ENCODE measurements around the gene ZNF462. TPM values are rescaled to one million over a fixed set of nuclear protein-coding genes. Genes with fewer than 3 reads are reported as not detected.

ZNF462 gene
- total RNA-seq, 3 donors from 2014 or later (not counting 1 experiment from before 2014, with no cell fraction given) = 0.33 to 0.93 (median 0.35) TPM

DNA sequence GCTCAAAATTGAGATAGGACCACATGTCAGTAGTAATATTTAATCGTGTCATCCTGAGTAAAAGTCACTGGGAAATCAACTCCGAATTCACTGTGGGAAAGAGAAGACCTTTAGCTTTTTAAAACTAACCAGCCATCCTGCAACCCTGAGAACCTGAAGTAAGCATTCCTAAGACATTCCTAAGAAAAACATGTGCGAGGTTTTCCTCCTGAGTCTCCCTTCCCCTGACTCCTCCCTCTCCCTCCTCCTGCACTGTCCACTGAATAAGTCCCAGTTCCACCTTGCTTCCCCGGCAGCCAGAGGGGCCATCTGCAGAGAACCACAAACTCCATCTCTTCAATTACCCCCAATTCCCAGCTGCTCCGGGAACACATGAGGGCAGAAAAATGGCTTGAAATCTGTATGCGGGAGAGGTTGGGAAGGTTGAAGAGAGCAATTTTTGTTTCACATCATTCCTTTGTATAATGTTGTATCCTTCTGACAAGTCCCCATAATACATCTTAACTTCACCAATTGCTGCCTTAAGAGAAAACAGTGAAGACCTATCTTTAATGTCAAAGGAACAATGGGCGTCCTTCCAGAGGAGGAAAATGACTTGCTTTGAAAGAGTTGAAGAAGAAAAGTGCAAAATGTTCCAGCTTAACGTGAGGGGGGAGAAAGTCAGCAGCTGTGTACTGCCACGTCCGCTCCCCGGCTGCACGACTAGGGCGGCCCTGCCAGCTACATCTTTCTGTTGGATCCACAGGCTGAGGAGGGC, 186.3 kb downstream of the ZNF462 start:
- Histone ChIP-seq H3K27ac (ENCODE audit: low read length) (no peak overlapping the region), H3K4me1 (ENCODE audit: control insufficient read depth, insufficient read depth, low read length) (no peaks in the 10 kb centered on the region), H3K27me3 (ENCODE audit: control insufficient read depth, insufficient read depth, low read length) (no peaks in the 10 kb centered on the region), H3K9me3 (ENCODE audit: control insufficient read depth, insufficient read depth, low read length) (no peaks in the 10 kb centered on the region), H3K4me3 (ENCODE audit: low read length) (no peak overlapping the region), H3K36me3 (ENCODE audit: control insufficient read depth, insufficient read depth, low read length) (no peaks in the 10 kb centered on the region)
- WGBS (ENCODE audit: insufficient coverage) = 89% methylated on average over 11 of the region's 13 CpGs
- TF ChIP-seq, protein P1, sequence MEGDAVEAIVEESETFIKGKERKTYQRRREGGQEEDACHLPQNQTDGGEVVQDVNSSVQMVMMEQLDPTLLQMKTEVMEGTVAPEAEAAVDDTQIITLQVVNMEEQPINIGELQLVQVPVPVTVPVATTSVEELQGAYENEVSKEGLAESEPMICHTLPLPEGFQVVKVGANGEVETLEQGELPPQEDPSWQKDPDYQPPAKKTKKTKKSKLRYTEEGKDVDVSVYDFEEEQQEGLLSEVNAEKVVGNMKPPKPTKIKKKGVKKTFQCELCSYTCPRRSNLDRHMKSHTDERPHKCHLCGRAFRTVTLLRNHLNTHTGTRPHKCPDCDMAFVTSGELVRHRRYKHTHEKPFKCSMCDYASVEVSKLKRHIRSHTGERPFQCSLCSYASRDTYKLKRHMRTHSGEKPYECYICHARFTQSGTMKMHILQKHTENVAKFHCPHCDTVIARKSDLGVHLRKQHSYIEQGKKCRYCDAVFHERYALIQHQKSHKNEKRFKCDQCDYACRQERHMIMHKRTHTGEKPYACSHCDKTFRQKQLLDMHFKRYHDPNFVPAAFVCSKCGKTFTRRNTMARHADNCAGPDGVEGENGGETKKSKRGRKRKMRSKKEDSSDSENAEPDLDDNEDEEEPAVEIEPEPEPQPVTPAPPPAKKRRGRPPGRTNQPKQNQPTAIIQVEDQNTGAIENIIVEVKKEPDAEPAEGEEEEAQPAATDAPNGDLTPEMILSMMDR (IDR thresholded peaks at IDR 0.05) = no peak
- no peak for DNase-seq
- H3K4me1 Mint-ChIP-seq = no peaks in the 10 kb centered on the region
- no peaks in the 10 kb centered on the region for H3K9me3 Mint-ChIP-seq
- peaks cover 0 to 2% of the 10 kb centered on the region in 2 donors for H3K27me3 Mint-ChIP-seq (ENCODE audit: low read depth in 2 of 2)
- H3K4me3 Mint-ChIP-seq = no peak overlapping the region
- no peak for ATAC-seq
- H3K36me3 Mint-ChIP-seq = no peaks in the 10 kb centered on the region
- H3K27ac Mint-ChIP-seq = no peak overlapping the region
- intact Hi-C loops (cut with micrococcal nuclease) = no loop called here

DNA sequence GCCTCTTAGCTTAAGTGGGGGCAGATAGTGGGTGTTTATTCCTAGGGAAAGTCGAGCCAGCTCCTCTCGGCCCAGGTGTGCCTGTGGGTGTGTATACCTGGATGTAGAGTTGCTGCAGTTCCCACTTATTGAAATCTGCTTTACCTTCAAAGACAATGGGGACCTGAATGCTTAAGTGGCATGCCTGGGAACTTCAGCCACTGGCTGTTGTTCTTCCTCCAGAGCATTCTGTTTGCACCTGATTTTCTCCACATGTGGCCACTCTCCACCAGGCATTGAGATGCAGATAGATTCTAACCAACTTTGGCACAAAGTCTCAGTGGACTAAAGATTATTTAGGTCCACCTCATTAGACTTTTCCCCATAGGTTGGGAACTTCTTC, 186.8 kb downstream of the ZNF462 start:
- H3K27me3 ChIP-seq (ENCODE audit: control insufficient read depth, insufficient read depth, low read length) = no peaks in the 10 kb centered on the region
- WGBS (ENCODE audit: insufficient coverage) = 85% methylated on average over 2 of the region's 2 CpGs
- H3K4me1 Mint-ChIP-seq = no peaks in the 10 kb centered on the region
- ATAC-seq = no peak
- H3K36me3 ChIP-seq (ENCODE audit: control insufficient read depth, insufficient read depth, low read length) = no peaks in the 10 kb centered on the region
- TF ChIP-seq, protein P1 (IDR thresholded peaks at IDR 0.05) = no peak
- H3K9me3 ChIP-seq (ENCODE audit: control insufficient read depth, insufficient read depth, low read length) = no peaks in the 10 kb centered on the region
- no peak for DNase-seq
- no peak overlapping the region for H3K27ac ChIP-seq (ENCODE audit: low read length)
- no peak overlapping the region for H3K27ac Mint-ChIP-seq
- H3K4me3 Mint-ChIP-seq = no peak overlapping the region
- no peaks in the 10 kb centered on the region for H3K9me3 Mint-ChIP-seq
- H3K4me3 ChIP-seq (ENCODE audit: low read length) = no peak overlapping the region
- H3K4me1 ChIP-seq (ENCODE audit: control insufficient read depth, insufficient read depth, low read length) = no peaks in the 10 kb centered on the region
- intact Hi-C loops (cut with micrococcal nuclease) = no loop called here
- H3K27me3 Mint-ChIP-seq (ENCODE audit: low read depth in 2 of 2) = peaks cover 0 to 2% of the 10 kb centered on the region in 2 donors
- no peaks in the 10 kb centered on the region for H3K36me3 Mint-ChIP-seq

DNA sequence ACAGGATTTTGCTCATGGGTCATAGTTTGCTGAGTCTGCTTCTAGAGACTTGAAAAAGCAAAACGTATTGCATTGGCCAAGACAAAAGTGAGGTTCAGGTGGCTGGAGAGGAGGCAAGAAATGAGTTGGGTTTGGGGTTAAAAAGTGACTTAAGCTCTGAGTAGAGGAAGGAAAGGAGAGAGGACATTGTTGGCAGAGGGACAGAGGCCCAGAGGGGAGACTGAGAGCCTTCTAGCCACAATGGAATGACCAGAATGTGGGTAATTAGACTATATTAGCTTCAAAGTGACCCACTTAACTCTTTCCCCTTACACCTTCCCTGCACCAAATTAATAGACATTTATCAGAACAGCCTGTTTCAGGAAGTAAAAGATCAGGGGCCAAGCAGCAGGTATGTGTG, 188.4 kb downstream of the ZNF462 start:
- Histone ChIP-seq H3K9me3 (ENCODE audit: control insufficient read depth, insufficient read depth, low read length) (no peaks in the 10 kb centered on the region), H3K27ac (ENCODE audit: low read length) (no peak overlapping the region), H3K4me1 (ENCODE audit: control insufficient read depth, insufficient read depth, low read length) (no peaks in the 10 kb centered on the region), H3K4me3 (ENCODE audit: low read length) (no peak overlapping the region), H3K27me3 (ENCODE audit: control insufficient read depth, insufficient read depth, low read length) (no peaks in the 10 kb centered on the region), H3K36me3 (ENCODE audit: control insufficient read depth, insufficient read depth, low read length) (no peaks in the 10 kb centered on the region)
- no peak for ATAC-seq
- TF ChIP-seq, protein P1 (IDR thresholded peaks at IDR 0.05) = no peak
- H3K27ac Mint-ChIP-seq = no peak overlapping the region
- 68% methylated on average over 1 of the region's 1 CpG for WGBS (ENCODE audit: insufficient coverage)
- no peaks in the 10 kb centered on the region for H3K4me1 Mint-ChIP-seq
- H3K36me3 Mint-ChIP-seq = no peaks in the 10 kb centered on the region
- no peak overlapping the region for H3K4me3 Mint-ChIP-seq
- H3K27me3 Mint-ChIP-seq (ENCODE audit: low read depth in 2 of 2) = peaks cover 2 to 7% of the 10 kb centered on the region in 2 donors
- H3K9me3 Mint-ChIP-seq = no peaks in the 10 kb centered on the region
- intact Hi-C loops (cut with micrococcal nuclease) = no loop called here
- no peak for DNase-seq

DNA sequence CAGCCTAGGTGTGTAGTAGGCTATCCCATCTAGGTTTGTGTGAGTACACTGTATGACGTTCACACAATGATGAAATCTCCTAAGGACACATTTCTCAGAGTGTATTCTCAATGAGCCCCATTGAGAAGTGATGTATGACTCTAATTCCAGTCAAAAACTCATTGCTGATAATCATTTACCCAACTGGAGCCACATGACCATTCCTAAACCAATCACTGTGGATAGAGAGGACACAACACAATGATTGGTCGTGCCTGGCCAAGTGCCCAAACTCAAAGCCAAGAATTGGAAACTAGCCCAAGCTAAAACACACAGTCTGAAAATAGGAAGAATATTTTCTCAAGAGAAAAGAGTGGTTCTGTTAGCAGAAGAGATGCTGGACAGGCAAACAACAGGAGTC, 191.2 kb downstream of the ZNF462 start:
- WGBS (ENCODE audit: insufficient coverage) = 55% methylated on average over 2 of the region's 2 CpGs
- no peaks in the 10 kb centered on the region for H3K4me1 ChIP-seq (ENCODE audit: control insufficient read depth, insufficient read depth, low read length)
- no peak overlapping the region for H3K27ac Mint-ChIP-seq
- no peaks in the 10 kb centered on the region for H3K36me3 Mint-ChIP-seq
- no peak overlapping the region for H3K27ac ChIP-seq (ENCODE audit: low read length)
- ATAC-seq = no peak
- H3K4me1 Mint-ChIP-seq = no peaks in the 10 kb centered on the region
- no peaks in the 10 kb centered on the region for H3K9me3 Mint-ChIP-seq
- no peak for DNase-seq
- no peak overlapping the region for H3K4me3 Mint-ChIP-seq
- peaks cover 2 to 7% of the 10 kb centered on the region in 2 donors for H3K27me3 Mint-ChIP-seq (ENCODE audit: low read depth in 2 of 2)
- intact Hi-C loops (cut with micrococcal nuclease) = no loop called here
- TF ChIP-seq, protein P1 (IDR thresholded peaks at IDR 0.05) = no peak
- H3K4me3 ChIP-seq (ENCODE audit: low read length) = no peak overlapping the region
- H3K36me3 ChIP-seq (ENCODE audit: control insufficient read depth, insufficient read depth, low read length) = no peaks in the 10 kb centered on the region
- H3K27me3 ChIP-seq (ENCODE audit: control insufficient read depth, insufficient read depth, low read length) = no peaks in the 10 kb centered on the region
- no peaks in the 10 kb centered on the region for H3K9me3 ChIP-seq (ENCODE audit: control insufficient read depth, insufficient read depth, low read length)
